ENCODE measurements around the gene GRK5. TPM values are rescaled to one million over a fixed set of nuclear protein-coding genes. Genes with fewer than 3 reads are reported as not detected.
A peak's percentile ranks its signal among the peaks of the same experiment; 100 is the strongest.

GRK5 gene
- total and polyA plus RNA-seq, 9 of the 15 experiments (the other 6 are each of a cell fraction or from before 2014, with no cell fraction given), result 0.46 to 0.83 (median 0.67) TPM; not detected in 2

- H3K4me3 ChIP-seq, result no peak overlapping the region
- no peaks in the 10 kb centered on the region for H3K27me3 ChIP-seq (ENCODE audit: control insufficient read depth in 2 of 2, insufficient read depth in 2 of 2, low read length in 2 of 2)
- ChIA-PET CTCF (ENCODE audit: low intra/inter-chr PET ratio) (no interaction called here), POLR2A (no interaction called here)
- H3K9me3 ChIP-seq (replicated peaks; ENCODE audit: control insufficient read depth, insufficient read depth, low read depth, low read length), result no peaks in the 10 kb centered on the region
- intact Hi-C loops (cut with micrococcal nuclease) (no loop called here), in situ Hi-C loops (cut with MboI) (no loop called here)
- no TSS peak for BruUV-seq (replicated peaks)
- WGBS (ENCODE audit: insufficient coverage, low coverage, missing lambda C conversion rate), result 14% methylated on average over 8 of the region's 8 CpGs
- H3K79me2 ChIP-seq (ENCODE audit: control insufficient read depth, insufficient read depth, low read length), result peaks cover 42% of the 10 kb centered on the region
- H3K4me2 ChIP-seq (ENCODE audit: insufficient read depth, low read length), result peak overlapping the region; percentile 98
- peak in 1 of 4 experiments; percentile 49 for DNase-seq (ENCODE audit: extremely low read depth in 1 of 4, low spot score in 3 of 4)
- H3K36me3 ChIP-seq (ENCODE audit: control insufficient read depth, insufficient read depth, low read length), result peaks cover 51% of the 10 kb centered on the region
- peak overlapping the region; percentile 89 for H2AFZ ChIP-seq (ENCODE audit: low read depth, low read length)
- H3K9me1 ChIP-seq (ENCODE audit: control insufficient read depth, insufficient read depth, low read length), result no peaks in the 10 kb centered on the region
- peak overlapping the region; percentile 97 for H3K27ac ChIP-seq (ENCODE audit: extremely low read depth, low read depth, low read length)
- peak; percentile 4; the same call in 1 of the 3 replicates for ATAC-seq
- H4K20me1 ChIP-seq (replicated peaks; ENCODE audit: control insufficient read depth, insufficient read depth, low read length), result no peaks in the 10 kb centered on the region
- peak overlapping the region; percentile 82 to 95; a peak in 3 of 4 replicates for H3K9ac ChIP-seq (ENCODE audit: insufficient read depth in 1 of 2, low read depth in 2 of 2, low read length in 2 of 2)
- FAIRE-seq, result peak; percentile 70
- H3K4me1 ChIP-seq (replicated peaks in 1 of 2; ENCODE audit: control insufficient read depth in 2 of 2, insufficient read depth in 2 of 2, low read length in 2 of 2), result peaks cover 36 to 43% of the 10 kb centered on the region in 2 experiments
- TF ChIP-seq SMARCA5 (IDR thresholded peaks at IDR 0.05) (0 out of 2 replicates have a peak, but pooled peaks have one; percentile 46), XRCC4 (IDR thresholded peaks at IDR 0.05; ENCODE audit: extremely low read depth, insufficient read depth, insufficient read length) (no peak), ZFP36 (IDR thresholded peaks at IDR 0.05; ENCODE audit: low read depth, low read length, partially characterized antibody) (peak; percentile 96), ZKSCAN3 (CRISPR knock-in tag; IDR thresholded peaks at IDR 0.05) (no peak), YY1 (IDR thresholded peaks at IDR 0.05; ENCODE audit: borderline replicate concordance in 1 of 3, control insufficient read depth in 1 of 3, extremely low read depth in 1 of 3, insufficient read depth in 3 of 3, insufficient read length in 1 of 3, insufficient replicate concordance in 2 of 3, low read depth in 1 of 3, low read length in 2 of 3) (peak in 1 of 3 experiments; percentile 28), ZNF436 (CRISPR knock-in tag; IDR thresholded peaks at IDR 0.05) (0 out of 2 replicates have a peak, but pooled peaks have one; percentile 36), ARNT (IDR thresholded peaks at IDR 0.05) (no peak), RERE (CRISPR knock-in tag; IDR thresholded peaks at IDR 0.05; ENCODE audit: borderline replicate concordance) (no peak), ZNF592 (IDR thresholded peaks at IDR 0.05) (peak; percentile 65; the same call in 1 of the 2 replicates), KDM1A (IDR thresholded peaks at IDR 0.05) (0 out of 4 replicates have a peak, but pooled peaks have one; percentile 23 to 24), HDAC2 (IDR thresholded peaks at IDR 0.05) (0 out of 2 replicates have a peak, but pooled peaks have one; percentile 41), DPF2 (IDR thresholded peaks at IDR 0.05) (peak; percentile 19; the same call in 1 of the 2 replicates)
Measured at GRCh38 chr10:119166564-119166963, 40.8 kb upstream of the GRK5 start.

Measured in K562 (cell line).